Measurements from ENCODE around the gene NUP85. TPM values are rescaled to one million over a fixed set of nuclear protein-coding genes. Genes with fewer than 3 reads are reported as not detected.

NUP85 gene
- polyA plus RNA-seq, 1 experiment = 31.5 TPM

DNA sequence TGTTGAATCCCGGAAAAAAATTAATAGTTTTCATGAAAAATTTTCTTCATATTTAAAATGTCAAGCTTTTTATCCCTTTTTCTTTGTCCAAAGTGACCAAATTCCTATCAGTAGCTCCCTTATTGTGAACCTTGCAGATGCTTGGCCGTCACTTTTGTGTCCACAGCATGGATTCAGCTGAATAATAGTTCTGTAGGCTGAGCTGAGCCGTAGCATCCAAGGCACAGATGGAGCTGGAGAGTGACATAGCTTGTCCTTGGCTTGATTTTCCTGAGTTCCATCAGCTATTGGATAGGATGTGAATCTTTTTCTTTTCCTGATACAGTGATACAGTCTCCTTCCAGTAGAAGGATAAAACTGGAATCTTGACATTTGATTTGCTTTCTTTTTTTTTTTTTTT lies 3.6 kb downstream of the NUP85 start:
- Histone ChIP-seq H3K27ac (ENCODE audit: low read depth, low read length) (no peak overlapping the region), H3K4me3 (ENCODE audit: low read depth, low read length) (no peak overlapping the region), H3K9me3 (ENCODE audit: control insufficient read depth, insufficient read depth, low read length) (no peaks in the 10 kb centered on the region; the same call in 1 of the 2 replicates), H3K27me3 (ENCODE audit: control insufficient read depth, insufficient read depth, low read length) (no peaks in the 10 kb centered on the region)
- ChIA-PET CTCF (interaction anchor here (0.9 to 1.0 kb wide), 3 partner anchors 10 to 95 kb away, joined by 4 to 6 read pairs (median 5); no protein-coding TSS in a partner anchor), POLR2A (no interaction called here)
- DNase-seq (ENCODE audit: low read depth, low spot score) = no peak
- TF ChIP-seq, protein P1, sequence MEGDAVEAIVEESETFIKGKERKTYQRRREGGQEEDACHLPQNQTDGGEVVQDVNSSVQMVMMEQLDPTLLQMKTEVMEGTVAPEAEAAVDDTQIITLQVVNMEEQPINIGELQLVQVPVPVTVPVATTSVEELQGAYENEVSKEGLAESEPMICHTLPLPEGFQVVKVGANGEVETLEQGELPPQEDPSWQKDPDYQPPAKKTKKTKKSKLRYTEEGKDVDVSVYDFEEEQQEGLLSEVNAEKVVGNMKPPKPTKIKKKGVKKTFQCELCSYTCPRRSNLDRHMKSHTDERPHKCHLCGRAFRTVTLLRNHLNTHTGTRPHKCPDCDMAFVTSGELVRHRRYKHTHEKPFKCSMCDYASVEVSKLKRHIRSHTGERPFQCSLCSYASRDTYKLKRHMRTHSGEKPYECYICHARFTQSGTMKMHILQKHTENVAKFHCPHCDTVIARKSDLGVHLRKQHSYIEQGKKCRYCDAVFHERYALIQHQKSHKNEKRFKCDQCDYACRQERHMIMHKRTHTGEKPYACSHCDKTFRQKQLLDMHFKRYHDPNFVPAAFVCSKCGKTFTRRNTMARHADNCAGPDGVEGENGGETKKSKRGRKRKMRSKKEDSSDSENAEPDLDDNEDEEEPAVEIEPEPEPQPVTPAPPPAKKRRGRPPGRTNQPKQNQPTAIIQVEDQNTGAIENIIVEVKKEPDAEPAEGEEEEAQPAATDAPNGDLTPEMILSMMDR (IDR thresholded peaks at IDR 0.05; ENCODE audit: low read depth, low read length) = no peak

DNA sequence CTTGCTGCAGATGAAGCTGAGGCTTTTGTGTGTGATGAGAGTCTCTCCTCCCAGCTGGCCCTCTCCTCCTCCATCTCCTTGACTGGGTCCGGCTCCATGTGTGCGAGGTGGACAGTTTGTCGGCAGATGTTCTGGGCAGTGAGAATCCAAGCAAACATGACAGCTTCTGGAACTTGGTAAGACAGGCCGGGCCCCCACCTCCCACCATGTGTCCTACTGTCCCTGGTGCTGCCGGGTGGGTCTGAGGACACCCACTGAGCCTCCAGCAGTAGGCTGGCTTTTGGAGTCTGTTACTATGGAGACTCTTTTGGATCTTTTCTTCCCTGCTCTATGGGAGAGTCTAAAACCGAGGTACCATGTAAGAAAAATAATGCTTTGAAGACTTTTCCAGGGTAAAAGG lies 12.7 kb downstream of the NUP85 start:
- DNase-seq (ENCODE audit: low read depth, low spot score) = no peak
- CTCF ChIA-PET = no interaction called here

GRCh38 chr17:75219815-75220214 lies 14.3 kb downstream of the NUP85 start:
- Histone ChIP-seq H3K27ac (ENCODE audit: low read depth, low read length) (no peak overlapping the region), H3K9me3 (ENCODE audit: control insufficient read depth, insufficient read depth, low read length) (no peaks in the 10 kb centered on the region), H3K4me3 (ENCODE audit: low read depth, low read length) (no peak overlapping the region), H3K27me3 (ENCODE audit: control insufficient read depth, insufficient read depth, low read length) (no peaks in the 10 kb centered on the region)
- TF ChIP-seq, protein P1 (IDR thresholded peaks at IDR 0.05; ENCODE audit: low read depth, low read length) = no peak
- no peak for DNase-seq (ENCODE audit: low read depth, low spot score)
- ChIA-PET POLR2A (interaction anchor here (0.6 to 1.1 kb wide), 2 partner anchors 41 to 160 kb away, joined by 3 to 4 read pairs; no protein-coding TSS in a partner anchor), CTCF (no interaction called here)

More for the DNA sequence above, 12.7 kb downstream of the NUP85 start:
- POLR2A ChIA-PET = no interaction called here
- TF ChIP-seq, protein P1 (IDR thresholded peaks at IDR 0.05; ENCODE audit: low read depth, low read length) = no peak
- Histone ChIP-seq H3K27ac (ENCODE audit: low read depth, low read length) (no peak overlapping the region), H3K9me3 (ENCODE audit: control insufficient read depth, insufficient read depth, low read length) (no peaks in the 10 kb centered on the region), H3K27me3 (ENCODE audit: control insufficient read depth, insufficient read depth, low read length) (no peaks in the 10 kb centered on the region), H3K4me3 (ENCODE audit: low read depth, low read length) (no peak overlapping the region)

DNA sequence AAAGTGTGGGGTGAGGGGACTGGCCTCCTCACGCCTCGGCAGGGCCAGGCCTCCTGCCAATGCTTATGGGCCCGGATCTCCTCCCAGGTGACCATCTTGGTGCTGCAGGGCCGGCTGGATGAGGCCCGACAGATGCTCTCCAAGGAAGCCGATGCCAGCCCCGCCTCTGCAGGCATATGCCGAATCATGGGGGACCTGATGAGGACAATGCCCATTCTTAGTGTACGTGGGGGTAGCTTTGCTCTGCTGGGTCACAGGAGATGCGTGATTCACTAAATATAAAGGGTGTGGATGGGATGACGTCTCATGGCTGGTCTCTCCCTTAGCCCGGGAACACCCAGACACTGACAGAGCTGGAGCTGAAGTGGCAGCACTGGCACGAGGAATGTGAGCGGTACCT lies 19.5 kb downstream of the NUP85 start:
- Histone ChIP-seq H3K4me3 (ENCODE audit: low read depth, low read length) (no peak overlapping the region), H3K27ac (ENCODE audit: low read depth, low read length) (no peak overlapping the region), H3K9me3 (ENCODE audit: control insufficient read depth, insufficient read depth, low read length) (no peaks in the 10 kb centered on the region), H3K27me3 (ENCODE audit: control insufficient read depth, insufficient read depth, low read length) (no peaks in the 10 kb centered on the region)
- TF ChIP-seq, protein P1 (IDR thresholded peaks at IDR 0.05; ENCODE audit: low read depth, low read length) = no peak
- ChIA-PET POLR2A (no interaction called here), CTCF (interaction anchor here (1.8 kb wide), 1 partner anchor 14 kb away, joined by 6 read pairs; no protein-coding TSS in a partner anchor)
- DNase-seq (ENCODE audit: low read depth, low spot score) = no peak

DNA sequence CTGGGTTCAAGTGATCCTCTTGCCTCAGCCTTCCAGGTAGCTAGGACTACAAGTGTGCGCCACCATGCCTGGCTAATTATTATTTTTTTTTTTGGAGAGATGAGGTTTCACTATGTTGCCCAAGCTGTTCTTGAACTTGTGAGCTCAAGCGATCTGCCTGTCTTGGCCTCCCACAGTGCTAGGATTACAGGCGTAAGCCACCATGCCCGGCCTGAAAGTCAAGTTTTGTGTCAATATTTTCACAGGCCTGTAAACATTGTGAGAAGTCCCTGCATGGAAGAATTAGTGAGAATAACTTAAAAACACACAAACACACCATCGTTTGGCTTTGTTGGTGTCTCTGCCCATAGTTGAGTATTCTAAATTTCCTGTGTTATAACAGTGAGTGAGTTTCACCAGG lies 22.2 kb downstream of the NUP85 start:
- Histone ChIP-seq H3K9me3 (ENCODE audit: control insufficient read depth, insufficient read depth, low read length) (no peaks in the 10 kb centered on the region), H3K27me3 (ENCODE audit: control insufficient read depth, insufficient read depth, low read length) (no peaks in the 10 kb centered on the region), H3K4me3 (ENCODE audit: low read depth, low read length) (no peak overlapping the region), H3K27ac (ENCODE audit: low read depth, low read length) (no peak overlapping the region)
- CTCF ChIA-PET = interaction anchor here (2.4 kb wide), 1 partner anchor 10 kb away, joined by 9 read pairs; no protein-coding TSS in a partner anchor
- POLR2A ChIA-PET = no interaction called here
- no peak for DNase-seq (ENCODE audit: low read depth, low spot score)
- TF ChIP-seq, protein P1 (IDR thresholded peaks at IDR 0.05; ENCODE audit: low read depth, low read length) = no peak

All from AG04450 (cell line).